Nephron progenitor cell (in vitro differentiated cells): ENCODE data around the gene ARMH3.

Experiments used
- DNase-seq: peaks from one replicate; pipeline ENCODE4 v3.0.0; 2021
- H3K27ac Mint-ChIP-seq: 2 replicates; pipeline ENCODE4 v1.8.0; 2021; ENCODE audit warnings: mild to moderate bottlenecking, moderate library complexity, mixed read lengths
- H3K27me3 Mint-ChIP-seq: 2 replicates; pipeline ENCODE4 v1.8.0; 2021; ENCODE audit warnings: mild to moderate bottlenecking, low read depth, mixed read lengths; ENCODE audit not compliant: poor library complexity
- H3K36me3 Mint-ChIP-seq: 2 replicates; pipeline ENCODE4 v1.8.0; 2021; ENCODE audit warnings: low read depth, mixed read lengths
- H3K4me1 Mint-ChIP-seq: 2 replicates; pipeline ENCODE4 v1.8.0; 2021; ENCODE audit warnings: mixed read lengths
- H3K4me3 Mint-ChIP-seq: 2 replicates; pipeline ENCODE4 v1.8.0; 2021; ENCODE audit warnings: mild to moderate bottlenecking, moderate library complexity, mixed read lengths
- H3K9me3 Mint-ChIP-seq: 2 replicates; pipeline ENCODE4 v1.8.0; 2021; ENCODE audit warnings: mild to moderate bottlenecking, moderate library complexity, mixed read lengths
- CTCF ChIP-seq: fragments of 200-600 bp; sonication (generic); IDR thresholded peaks from 2 replicates; pipeline ENCODE4 v1.5.0; 2021; ENCODE audit warnings: antibody characterized with exemption

Gene ARMH3

GRCh38 chr10:102033787-102034186 lies 22.2 kb downstream of the ARMH3 start:
- H3K36me3 Mint-ChIP-seq, result peaks cover 82% of the 10 kb centered on the region
- no peak overlapping the region for H3K4me3 Mint-ChIP-seq

GRCh38 chr10:102027261-102027660 lies 28.7 kb downstream of the ARMH3 start:
- no peaks in the 10 kb centered on the region for H3K27me3 Mint-ChIP-seq
- no peak overlapping the region for H3K27ac Mint-ChIP-seq
- no peak for DNase-seq
- no peaks in the 10 kb centered on the region for H3K9me3 Mint-ChIP-seq
- H3K4me1 Mint-ChIP-seq, result no peaks in the 10 kb centered on the region
- no peak for TF ChIP-seq CTCF
- H3K36me3 Mint-ChIP-seq, result peaks cover 67% of the 10 kb centered on the region
- no peak overlapping the region for H3K4me3 Mint-ChIP-seq

More at GRCh38 chr10:102033787-102034186, 22.2 kb downstream of the ARMH3 start:
- Mint-ChIP-seq H3K4me1 (no peaks in the 10 kb centered on the region), H3K9me3 (peaks cover 27% of the 10 kb centered on the region), H3K27me3 (no peaks in the 10 kb centered on the region), H3K27ac (no peak overlapping the region)
- TF ChIP-seq CTCF, result no peak
- DNase-seq, result no peak

GRCh38 chr10:102024799-102025198 lies 31.2 kb downstream of the ARMH3 start:
- DNase-seq, result no peak
- H3K27ac Mint-ChIP-seq, result no peak overlapping the region
- H3K9me3 Mint-ChIP-seq, result peaks cover 5% of the 10 kb centered on the region
- no peaks in the 10 kb centered on the region for H3K27me3 Mint-ChIP-seq
- no peak overlapping the region for H3K4me3 Mint-ChIP-seq
- peaks cover 73% of the 10 kb centered on the region for H3K36me3 Mint-ChIP-seq
- no peak for TF ChIP-seq CTCF
- H3K4me1 Mint-ChIP-seq, result no peaks in the 10 kb centered on the region

- H3K27ac Mint-ChIP-seq, result no peak overlapping the region
- peaks cover 55% of the 10 kb centered on the region for H3K36me3 Mint-ChIP-seq
- no peak overlapping the region for H3K4me3 Mint-ChIP-seq
- TF ChIP-seq CTCF, result no peak
- H3K27me3 Mint-ChIP-seq, result no peaks in the 10 kb centered on the region
- H3K9me3 Mint-ChIP-seq, result peaks cover 5% of the 10 kb centered on the region
- no peaks in the 10 kb centered on the region for H3K4me1 Mint-ChIP-seq
- no peak for DNase-seq
Observed at GRCh38 chr10:102020938-102021337, 35.0 kb downstream of the ARMH3 start.

GRCh38 chr10:102017295-102017694 lies 38.7 kb downstream of the ARMH3 start:
- TF ChIP-seq CTCF, result no peak
- no peak for DNase-seq
- Mint-ChIP-seq H3K4me1 (no peaks in the 10 kb centered on the region), H3K4me3 (no peak overlapping the region), H3K27me3 (no peaks in the 10 kb centered on the region), H3K36me3 (peaks cover 31% of the 10 kb centered on the region), H3K9me3 (peaks cover 5% of the 10 kb centered on the region), H3K27ac (no peak overlapping the region)

- H3K27ac Mint-ChIP-seq, result no peak overlapping the region
- DNase-seq, result no peak
Observed at GRCh38 chr10:102016416-102016815, 39.6 kb downstream of the ARMH3 start.

More at GRCh38 chr10:102016416-102016815, 39.6 kb downstream of the ARMH3 start:
- Mint-ChIP-seq H3K36me3 (peaks cover 23% of the 10 kb centered on the region), H3K9me3 (no peaks in the 10 kb centered on the region), H3K4me1 (no peaks in the 10 kb centered on the region), H3K4me3 (no peak overlapping the region), H3K27me3 (no peaks in the 10 kb centered on the region)
- no peak for TF ChIP-seq CTCF
